IMR-90 (cell line): Measurements from ENCODE around the gene DNM3. TPM values are rescaled to one million over a fixed set of nuclear protein-coding genes. Genes with fewer than 3 reads are reported as not detected.

ENCODE experiments used
- ATAC-seq: fragments of 200-7000 bp; cut with Tn5 transposase; 2 replicates; pipeline ENCODE4 v1.9.1; 2020; ENCODE audit warnings: low read depth, mild to moderate bottlenecking, moderate library complexity
- BruUV-seq: library from RNA; stranded (reverse); fragments of 400-500 nt; replicated peaks from 2 replicates; lab custom pipeline; 2021; lab: Mats Ljungman, UMichigan
- CTCF ChIA-PET: fragments of 300-600 bp; formaldehyde crosslinking; extraction: SDS; loops from one replicate; lab custom pipeline; 2021; ENCODE audit warnings: antibody characterized with exemption; lab: Yijun Ruan, JAX
- POLR2A ChIA-PET: fragments of 300-600 bp; sonication (Branson Sonifier 250); formaldehyde crosslinking; loops from one replicate; lab custom pipeline; 2022; ENCODE audit warnings: antibody characterized with exemption; ENCODE audit not compliant: unreplicated experiment; lab: Charles Lee
- DNase-seq: peaks from one replicate; pipeline ENCODE4 v3.0.0; 2013
- H2AFZ ChIP-seq: replicated peaks from 2 replicates; pipeline ENCODE3; 2013; ENCODE audit warnings: low read length, mild to moderate bottlenecking; ENCODE audit not compliant: poor library complexity
- H2AK5ac ChIP-seq: 2 replicates; pipeline ENCODE4 v1.6.1; 2013; ENCODE audit warnings: low read depth, low read length, inconsistent platforms
- H2AK9ac ChIP-seq: replicated peaks from 2 replicates; pipeline ENCODE3; 2013; ENCODE audit warnings: mild to moderate bottlenecking, low read depth, low read length, moderate library complexity; ENCODE audit not compliant: poor library complexity
- H2BK120ac ChIP-seq: 2 replicates; pipeline ENCODE4 v1.6.1; 2013; ENCODE audit warnings: low read depth, low read length, inconsistent platforms
- H2BK15ac ChIP-seq: 3 replicates; pipeline ENCODE4 v1.6.1; 2013; ENCODE audit warnings: low read depth, low read length, inconsistent platforms
- H2BK20ac ChIP-seq: 2 replicates; pipeline ENCODE4 v1.6.1; 2013; ENCODE audit warnings: low read depth, mild to moderate bottlenecking, inconsistent platforms, low read length, moderate library complexity
- H2BK5ac ChIP-seq: 2 replicates; pipeline ENCODE4 v1.6.1; 2013; ENCODE audit warnings: mild to moderate bottlenecking, low read depth, low read length, inconsistent platforms; ENCODE audit not compliant: poor library complexity, severe bottlenecking
- H3K14ac ChIP-seq: replicated peaks from 2 replicates; pipeline ENCODE4 v1.6.1; 2013; ENCODE audit warnings: low read depth, low read length, inconsistent platforms
- H3K18ac ChIP-seq: 2 replicates; pipeline ENCODE4 v1.6.1; 2013; ENCODE audit warnings: low read depth, low read length, control low read depth
- H3K23ac ChIP-seq: 2 replicates; pipeline ENCODE4 v1.6.1; 2013; ENCODE audit warnings: low read depth, low read length, inconsistent platforms
- H3K27ac ChIP-seq: 2 replicates; pipeline ENCODE4 v1.5.1; 2013; ENCODE audit warnings: mild to moderate bottlenecking, control low read depth, low read length; ENCODE audit not compliant: insufficient read depth
- H3K27me3 ChIP-seq: 2 replicates; pipeline ENCODE4 v1.6.1; 2013; ENCODE audit warnings: low read length; ENCODE audit not compliant: control insufficient read depth, insufficient read depth
- H3K36me3 ChIP-seq: 2 replicates; pipeline ENCODE4 v1.6.1; 2013; ENCODE audit warnings: low read length, mixed read lengths; ENCODE audit not compliant: control insufficient read depth, insufficient read depth
- H3K4ac ChIP-seq: 2 replicates; pipeline ENCODE4 v1.6.1; 2013; ENCODE audit warnings: low read depth, low read length, inconsistent platforms
- H3K4me1 ChIP-seq: 2 replicates; pipeline ENCODE4 v1.6.1; 2013; ENCODE audit warnings: low read length, mixed read lengths; ENCODE audit not compliant: control insufficient read depth, insufficient read depth
- H3K4me2 ChIP-seq: 2 replicates; pipeline ENCODE4 v1.6.1; 2013; ENCODE audit warnings: low read depth, mild to moderate bottlenecking, control low read depth, low read length, moderate library complexity
- H3K4me3 ChIP-seq: 2 replicates; pipeline ENCODE4 v1.5.1; 2013; ENCODE audit warnings: low read depth, mild to moderate bottlenecking, control low read depth, low read length, moderate library complexity; ENCODE audit not compliant: insufficient read depth
- H3K56ac ChIP-seq: 2 replicates; pipeline ENCODE4 v1.6.1; 2013; ENCODE audit warnings: low read length, inconsistent platforms; ENCODE audit not compliant: insufficient read depth; ENCODE audit errors: extremely low read depth
- H3K79me1 ChIP-seq, 2 experiments: 2 replicates each; pipeline ENCODE4 v1.6.1; 2013; ENCODE audit warnings: low read length in 2 of 2, inconsistent platforms in 1 of 2, low read depth in 1 of 2
- H3K9ac ChIP-seq: 2 replicates; pipeline ENCODE4 v1.6.1; 2013; ENCODE audit warnings: low read depth, low read length, control low read depth
- H3K9me1 ChIP-seq: 2 replicates; pipeline ENCODE4 v1.6.1; 2013; ENCODE audit warnings: low read length, inconsistent platforms; ENCODE audit not compliant: insufficient read depth
- H3K9me3 ChIP-seq: 2 replicates; pipeline ENCODE4 v1.6.1; 2013; ENCODE audit warnings: low read length; ENCODE audit not compliant: control insufficient read depth, insufficient read depth
- H4K20me1 ChIP-seq: 2 replicates; pipeline ENCODE4 v1.6.1; 2013; ENCODE audit warnings: low read length, inconsistent platforms; ENCODE audit not compliant: insufficient read depth
- H4K5ac ChIP-seq: 2 replicates; pipeline ENCODE4 v1.6.1; 2013; ENCODE audit warnings: mild to moderate bottlenecking, low read depth, low read length, control low read depth
- H4K8ac ChIP-seq, 2 experiments: 2 replicates each; pipeline ENCODE4 v1.6.1; 2013; ENCODE audit warnings: low read depth in 2 of 2, low read length in 2 of 2, control low read depth in 1 of 2, inconsistent platforms in 1 of 2
- H4K91ac ChIP-seq: 2 replicates; pipeline ENCODE4 v1.6.1; 2013; ENCODE audit warnings: low read depth, low read length, inconsistent platforms; ENCODE audit not compliant: insufficient read depth
- BHLHE40 ChIP-seq: fragments of 150-350 bp; IDR thresholded peaks from 2 replicates; pipeline ENCODE4 v1.6.1; 2016; ENCODE audit warnings: mild to moderate bottlenecking, low read depth, low read length
- CEBPB ChIP-seq: IDR thresholded peaks from 2 replicates; pipeline ENCODE4 v1.6.1; 2012; ENCODE audit warnings: low read depth, low read length, improper control_type of control experiment
- CHD1 ChIP-seq: IDR thresholded peaks from 2 replicates; pipeline ENCODE4 v1.6.1; 2012; ENCODE audit warnings: low read depth, low read length, improper control_type of control experiment
- FOS ChIP-seq: fragments of 150-350 bp; IDR thresholded peaks from 2 replicates; pipeline ENCODE4 v1.6.1; 2016; ENCODE audit warnings: low read depth, low read length
- MAFK ChIP-seq: IDR thresholded peaks from 2 replicates; pipeline ENCODE4 v1.6.1; 2012; ENCODE audit warnings: low read depth, low read length, improper control_type of control experiment
- MAZ ChIP-seq: IDR thresholded peaks from 2 replicates; pipeline ENCODE4 v1.6.1; 2012; ENCODE audit warnings: low read depth, mild to moderate bottlenecking, low read length, improper control_type of control experiment, moderate library complexity, borderline replicate concordance
- MXI1 ChIP-seq: IDR thresholded peaks from 2 replicates; pipeline ENCODE4 v1.6.1; 2012; ENCODE audit warnings: low read depth, mild to moderate bottlenecking, low read length, moderate library complexity, borderline replicate concordance
- NFE2L2 ChIP-seq: fragments of 150-350 bp; IDR thresholded peaks from 2 replicates; pipeline ENCODE4 v1.6.1; 2016; ENCODE audit warnings: low read depth, mild to moderate bottlenecking, low read length
- POLR2A ChIP-seq: IDR thresholded peaks from 2 replicates; pipeline ENCODE4 v1.6.1; 2012; ENCODE audit warnings: mild to moderate bottlenecking, low read depth, low read length
- RAD21 ChIP-seq: IDR thresholded peaks from 2 replicates; pipeline ENCODE4 v1.6.1; 2012; ENCODE audit warnings: low read length, improper control_type of control experiment
- RCOR1 ChIP-seq: IDR thresholded peaks from 2 replicates; pipeline ENCODE4 v1.6.1; 2012; ENCODE audit warnings: mild to moderate bottlenecking, low read length, improper control_type of control experiment; ENCODE audit not compliant: insufficient replicate concordance
- RFX5 ChIP-seq: IDR thresholded peaks from 2 replicates; pipeline ENCODE4 v1.8.0; 2012; ENCODE audit warnings: low read depth, mild to moderate bottlenecking, low read length, moderate library complexity
- SMC3 ChIP-seq: fragments of 150-350 bp; IDR thresholded peaks from 2 replicates; pipeline ENCODE4 v1.6.1; 2016; ENCODE audit warnings: low read depth, mild to moderate bottlenecking, antibody characterized with exemption, low read length, moderate library complexity
- WGBS, 2 experiments: methylation state at CpG; one replicate each; pipeline versions ENCODE4 v1.1.5 to v1.1.7; 2013; ENCODE audit warnings: missing lambda C conversion rate in 2 of 2; ENCODE audit not compliant: insufficient read length in 1 of 2; ENCODE audit errors: extremely low coverage in 2 of 2; 5-methylcytosine and 5-hydroxymethylcytosine counted together
- dilution Hi-C: fragments of 300-500 bp; cut with HindIII; formaldehyde crosslinking; loops from one replicate; pipeline ENCODE4 v1.14.3; 2018; ENCODE audit warnings: low sequenced_read_pairs; ENCODE audit not compliant: unreplicated experiment
- in situ Hi-C: fragments of 300-500 bp; cut with MboI; formaldehyde crosslinking; loops from 3 replicates; pipeline ENCODE4 v1.14.3; 2019; ENCODE audit warnings: low sequenced_read_pairs, inconsistent platforms, mixed read lengths
- intact Hi-C: fragments of 100-400 bp; cut with micrococcal nuclease; formaldehyde crosslinking; loops from 2 replicates; pipeline ENCODE4 v1.10.0; 2022
- polyA plus RNA-seq, 3 experiments: library from polyadenylated mRNA; depleted of rRNA; stranded (reverse); fragments of >200 nt; gene quantifications; 2 replicates each; pipeline ENCODE4 v1.2.3, GENCODE V29; 2012; ENCODE audit warnings: low replicate concordance in 1 of 3
- total RNA-seq: library from RNA; depleted of rRNA; stranded (reverse); fragments of >200 nt; gene quantifications from 2 replicates; pipeline ENCODE4 v1.2.3, GENCODE V29; 2012
- TF ChIP-seq, protein P1 (sequence below): fragments of 150-350 bp; IDR thresholded peaks from 2 replicates; pipeline ENCODE4 v1.6.1; 2016; ENCODE audit warnings: low read depth, mild to moderate bottlenecking, low read length, moderate library complexity, borderline replicate concordance
- TF ChIP-seq, protein P2 (sequence below): fragments of 150-350 bp; IDR thresholded peaks from 2 replicates; pipeline ENCODE4 v1.6.1; 2017; ENCODE audit warnings: mild to moderate bottlenecking, antibody characterized with exemption, low read length, low read depth
- TF ChIP-seq, protein P3 (sequence below): conservative IDR thresholded peaks from 2 replicates; pipeline ENCODE4 v1.5.1; 2012; ENCODE audit warnings: mild to moderate bottlenecking, low read depth, low read length, improper control_type of control experiment

Gene DNM3
- total and polyA plus RNA-seq, 2 of the 4 experiments (the other 2 are of a cell fraction): 0.36 TPM

DNA sequence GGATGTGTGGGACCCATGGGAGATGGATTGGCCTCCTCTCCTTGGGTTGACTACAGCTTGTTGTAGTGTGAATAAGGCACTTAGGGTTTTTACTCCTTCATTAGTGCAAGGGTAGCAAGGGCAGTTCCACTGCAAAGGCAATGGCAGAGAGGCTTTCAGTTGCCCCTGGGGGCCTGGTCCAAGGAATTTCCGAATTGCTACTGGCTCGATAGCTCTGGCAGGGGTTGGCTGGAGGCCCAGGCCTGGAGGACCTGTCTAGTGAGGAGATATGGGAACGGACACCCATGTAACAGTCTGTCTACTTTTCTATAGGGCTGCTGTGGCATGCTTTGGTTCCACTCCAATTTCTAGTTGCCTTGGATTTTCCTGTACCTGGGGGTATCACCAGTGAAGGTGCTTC is 360.3 kb downstream of the DNM3 start:
- Histone ChIP-seq H4K5ac (no peak overlapping the region), H3K9me3 (no peaks in the 10 kb centered on the region; the same call in 1 of the 2 replicates), H2BK120ac (no peak overlapping the region), H3K14ac (no peak overlapping the region), H2BK20ac (no peak overlapping the region), H3K27ac (no peak overlapping the region), H3K56ac (no peak overlapping the region), H3K4ac (no peak overlapping the region), H2BK5ac (no peak overlapping the region), H2AFZ (no peak overlapping the region), H2AK5ac (no peak overlapping the region), H4K91ac (no peak overlapping the region), H3K27me3 (no peaks in the 10 kb centered on the region), H3K23ac (no peak overlapping the region), H4K8ac (no peak overlapping the region), H3K9ac (no peak overlapping the region), H3K36me3 (no peaks in the 10 kb centered on the region), H2AK9ac (no peak overlapping the region), H3K4me2 (no peak overlapping the region), H3K4me1 (peaks cover 3% of the 10 kb centered on the region), H4K20me1 (no peaks in the 10 kb centered on the region), H2BK15ac (no peak overlapping the region), H3K18ac (no peak overlapping the region), H3K4me3 (no peak overlapping the region), H3K9me1 (no peaks in the 10 kb centered on the region), H3K79me1 (no peaks in the 10 kb centered on the region)
- ATAC-seq (no peak), DNase-seq (no peak)
- ChIA-PET POLR2A (no interaction called here), CTCF (no interaction called here)
- dilution Hi-C loops: no loop called here
- in situ Hi-C loops: no loop called here
- BruUV-seq: no TSS peak
- intact Hi-C loops: no loop called here
- TF ChIP-seq BHLHE40 (no peak), CEBPB (no peak), RCOR1 (no peak), RAD21 (no peak), MAZ (no peak), MXI1 (no peak), POLR2A (no peak), CHD1 (no peak), NFE2L2 (no peak), MAFK (no peak), SMC3 (no peak), FOS (no peak), RFX5 (no peak)
- TF ChIP-seq, protein P1, sequence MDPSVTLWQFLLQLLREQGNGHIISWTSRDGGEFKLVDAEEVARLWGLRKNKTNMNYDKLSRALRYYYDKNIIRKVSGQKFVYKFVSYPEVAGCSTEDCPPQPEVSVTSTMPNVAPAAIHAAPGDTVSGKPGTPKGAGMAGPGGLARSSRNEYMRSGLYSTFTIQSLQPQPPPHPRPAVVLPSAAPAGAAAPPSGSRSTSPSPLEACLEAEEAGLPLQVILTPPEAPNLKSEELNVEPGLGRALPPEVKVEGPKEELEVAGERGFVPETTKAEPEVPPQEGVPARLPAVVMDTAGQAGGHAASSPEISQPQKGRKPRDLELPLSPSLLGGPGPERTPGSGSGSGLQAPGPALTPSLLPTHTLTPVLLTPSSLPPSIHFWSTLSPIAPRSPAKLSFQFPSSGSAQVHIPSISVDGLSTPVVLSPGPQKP: no peak
- TF ChIP-seq, protein P2, sequence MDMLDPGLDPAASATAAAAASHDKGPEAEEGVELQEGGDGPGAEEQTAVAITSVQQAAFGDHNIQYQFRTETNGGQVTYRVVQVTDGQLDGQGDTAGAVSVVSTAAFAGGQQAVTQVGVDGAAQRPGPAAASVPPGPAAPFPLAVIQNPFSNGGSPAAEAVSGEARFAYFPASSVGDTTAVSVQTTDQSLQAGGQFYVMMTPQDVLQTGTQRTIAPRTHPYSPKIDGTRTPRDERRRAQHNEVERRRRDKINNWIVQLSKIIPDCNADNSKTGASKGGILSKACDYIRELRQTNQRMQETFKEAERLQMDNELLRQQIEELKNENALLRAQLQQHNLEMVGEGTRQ: no peak
- TF ChIP-seq, protein P3, sequence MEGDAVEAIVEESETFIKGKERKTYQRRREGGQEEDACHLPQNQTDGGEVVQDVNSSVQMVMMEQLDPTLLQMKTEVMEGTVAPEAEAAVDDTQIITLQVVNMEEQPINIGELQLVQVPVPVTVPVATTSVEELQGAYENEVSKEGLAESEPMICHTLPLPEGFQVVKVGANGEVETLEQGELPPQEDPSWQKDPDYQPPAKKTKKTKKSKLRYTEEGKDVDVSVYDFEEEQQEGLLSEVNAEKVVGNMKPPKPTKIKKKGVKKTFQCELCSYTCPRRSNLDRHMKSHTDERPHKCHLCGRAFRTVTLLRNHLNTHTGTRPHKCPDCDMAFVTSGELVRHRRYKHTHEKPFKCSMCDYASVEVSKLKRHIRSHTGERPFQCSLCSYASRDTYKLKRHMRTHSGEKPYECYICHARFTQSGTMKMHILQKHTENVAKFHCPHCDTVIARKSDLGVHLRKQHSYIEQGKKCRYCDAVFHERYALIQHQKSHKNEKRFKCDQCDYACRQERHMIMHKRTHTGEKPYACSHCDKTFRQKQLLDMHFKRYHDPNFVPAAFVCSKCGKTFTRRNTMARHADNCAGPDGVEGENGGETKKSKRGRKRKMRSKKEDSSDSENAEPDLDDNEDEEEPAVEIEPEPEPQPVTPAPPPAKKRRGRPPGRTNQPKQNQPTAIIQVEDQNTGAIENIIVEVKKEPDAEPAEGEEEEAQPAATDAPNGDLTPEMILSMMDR: no peak
- WGBS, 2 experiments: 80% methylated on average over 1 of the region's 3 CpGs; no CpG with 5 or more reads in 1 of the 2 experiments
